Epidermal melanocyte (primary cell): Measurements from ENCODE around the gene DUSP3.
A peak's percentile ranks its signal among the peaks of the same experiment; 100 is the strongest.

ENCODE experiments used
- DNase-seq: peaks from one replicate; pipeline ENCODE4 v3.0.0; 2011; ENCODE audit warnings: low spot score; ENCODE audit not compliant: insufficient read length

The DUSP3 gene

DNA sequence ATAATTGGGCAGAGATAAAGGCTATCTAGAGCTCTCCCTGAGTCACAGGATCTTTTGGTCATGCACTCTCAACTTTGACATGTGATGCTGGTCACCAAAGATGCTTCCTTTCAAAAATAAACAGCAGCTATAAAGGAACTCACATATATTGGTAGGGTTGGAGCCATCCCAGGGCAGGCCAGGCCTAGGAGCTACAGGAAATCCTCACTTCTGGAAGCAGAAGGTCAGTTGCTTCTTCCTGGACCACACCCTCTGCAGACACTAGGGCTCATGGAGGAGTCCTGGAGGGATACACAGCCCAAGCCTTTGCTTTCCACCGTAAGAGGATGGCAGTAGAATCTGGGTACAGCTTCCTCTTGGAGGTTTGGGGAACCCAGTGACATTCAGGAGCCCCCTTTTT, 44.8 kb downstream of the DUSP3 start:
- no peak for DNase-seq

DNA sequence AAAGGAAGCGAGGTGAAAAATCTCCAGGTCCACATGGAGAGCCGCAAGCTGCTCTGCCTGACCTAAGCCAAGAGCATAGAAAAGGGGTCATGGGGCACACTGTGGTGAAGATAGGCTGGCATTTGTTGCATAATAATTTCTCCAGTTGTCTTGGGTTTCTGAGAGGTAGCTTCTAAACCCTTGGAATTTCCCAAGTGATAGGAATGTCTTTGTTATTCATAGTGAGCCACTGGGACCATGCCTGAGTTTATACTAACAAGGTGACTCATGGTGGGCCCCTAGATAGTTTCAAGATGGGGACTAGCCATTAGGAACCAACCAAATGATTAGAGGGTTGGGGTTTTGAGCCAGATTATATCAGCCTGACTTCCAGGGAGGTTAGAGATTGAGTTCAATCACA, 45.8 kb downstream of the DUSP3 start:
- no peak for DNase-seq

GRCh38 chr17:43728081-43728480, 50.7 kb downstream of the DUSP3 start:
- no peak for DNase-seq

DNA sequence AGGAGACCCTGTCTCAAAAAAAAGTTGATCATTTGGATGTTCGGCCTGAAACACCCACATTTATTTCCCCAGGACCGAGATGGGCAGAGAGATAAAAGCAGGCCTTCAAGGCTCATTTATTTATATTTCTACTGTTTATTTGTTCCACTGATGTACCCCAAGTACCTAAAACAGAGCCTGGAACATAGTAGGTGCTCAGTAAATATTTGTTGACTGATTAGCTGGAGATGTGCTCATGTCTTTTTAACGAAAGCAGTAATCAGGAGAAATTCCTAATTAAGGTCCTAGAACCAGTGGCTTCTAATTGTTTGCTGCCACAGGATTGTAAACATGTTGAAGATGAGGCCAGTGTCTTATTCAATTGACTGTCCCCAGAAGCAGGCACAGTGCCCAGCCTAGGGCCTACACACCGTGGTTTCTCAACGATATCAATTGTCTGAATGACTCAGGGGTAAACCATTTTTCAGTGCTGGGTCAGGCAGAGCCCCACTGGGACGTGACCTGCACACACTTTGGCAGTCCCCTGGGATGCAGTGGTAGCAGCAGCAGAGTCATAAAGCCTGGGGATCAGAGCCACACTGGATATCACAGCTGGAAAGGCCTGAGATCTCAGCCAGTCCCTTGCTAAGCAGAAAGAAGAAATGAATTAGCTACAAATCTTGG, 54.9 kb downstream of the DUSP3 start:
- DNase-seq: no peak

- no peak for DNase-seq
These were observed 55.7 kb downstream of the DUSP3 start for GRCh38 chr17:43722870-43723665.

DNA sequence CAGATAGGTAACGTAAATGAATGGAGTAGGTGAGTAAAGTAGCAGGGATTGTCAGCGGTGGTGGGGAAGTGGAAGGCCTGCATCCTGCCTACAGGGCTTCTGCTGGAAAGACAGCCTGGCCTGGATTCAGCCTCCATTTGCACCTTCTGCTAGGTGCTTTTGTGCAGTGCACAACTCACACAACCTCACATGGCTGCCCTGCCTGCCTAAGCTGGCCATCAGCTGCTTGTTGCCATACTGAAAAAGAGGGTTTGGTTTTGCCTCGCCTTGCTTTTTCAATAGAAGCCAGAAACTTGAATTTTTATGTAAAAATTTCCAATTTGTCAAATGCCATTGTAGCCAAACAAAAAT, 56.5 kb downstream of the DUSP3 start:
- DNase-seq: no peak

GRCh38 chr17:43721537-43722268, 57.1 kb downstream of the DUSP3 start:
- no peak for DNase-seq

DNA sequence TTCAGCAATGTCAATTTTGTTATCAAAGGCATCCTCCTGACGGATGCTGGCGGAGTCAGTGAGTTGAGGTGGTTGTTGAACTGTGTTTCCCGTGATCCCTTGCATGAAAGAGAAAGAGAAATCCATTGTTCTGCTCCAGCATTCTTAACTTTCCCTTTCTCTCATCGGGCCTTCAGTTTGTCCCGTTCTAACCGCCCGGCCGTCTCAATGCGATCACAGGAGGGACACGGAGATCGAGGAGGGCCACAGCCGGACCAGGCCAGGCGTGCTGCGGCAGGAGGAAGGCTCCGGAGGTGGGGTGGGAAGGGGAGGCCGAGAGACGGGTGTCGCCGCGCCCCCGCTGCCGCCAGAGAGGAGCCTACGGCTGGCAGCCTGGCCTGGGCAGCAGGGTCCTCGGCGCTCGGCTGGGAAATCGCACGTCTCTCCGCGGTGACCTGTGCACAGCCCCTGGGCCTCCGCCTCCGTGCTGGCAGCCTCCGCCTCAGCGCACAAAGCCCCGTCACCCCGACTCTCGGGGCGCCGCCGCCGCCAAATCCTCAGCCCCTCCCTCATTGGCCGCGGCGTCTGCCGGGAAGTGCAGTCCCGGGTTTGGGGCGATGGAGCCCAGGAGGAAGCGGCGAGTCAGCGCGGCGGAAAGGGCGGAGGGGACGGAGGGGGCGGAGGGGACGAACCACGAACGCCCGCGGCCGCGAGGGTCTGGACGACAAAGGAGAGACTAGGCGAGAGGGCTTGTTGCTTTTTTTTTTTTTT, 58.3 kb downstream of the DUSP3 start:
- peak; percentile 68 for DNase-seq

DNA sequence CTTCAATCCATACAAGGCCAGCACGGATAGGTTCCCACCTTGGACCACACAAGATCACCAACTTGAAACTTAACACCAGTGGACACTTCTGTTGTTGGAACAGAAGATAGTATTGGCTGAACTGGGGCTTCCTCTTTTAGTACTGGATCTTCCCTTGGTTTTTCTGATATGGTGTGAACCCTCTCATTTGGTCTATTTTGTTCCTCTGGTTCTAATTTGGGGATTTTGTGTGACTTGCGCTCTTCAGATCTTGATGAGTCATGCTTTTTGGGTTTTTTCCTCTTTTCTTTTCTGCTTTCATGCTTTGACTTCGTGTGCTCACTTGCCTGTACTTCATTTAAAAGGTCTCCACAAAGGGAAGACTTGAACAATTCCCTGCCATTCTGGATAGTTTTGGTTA, 59.2 kb downstream of the DUSP3 start:
- DNase-seq: no peak

DNA sequence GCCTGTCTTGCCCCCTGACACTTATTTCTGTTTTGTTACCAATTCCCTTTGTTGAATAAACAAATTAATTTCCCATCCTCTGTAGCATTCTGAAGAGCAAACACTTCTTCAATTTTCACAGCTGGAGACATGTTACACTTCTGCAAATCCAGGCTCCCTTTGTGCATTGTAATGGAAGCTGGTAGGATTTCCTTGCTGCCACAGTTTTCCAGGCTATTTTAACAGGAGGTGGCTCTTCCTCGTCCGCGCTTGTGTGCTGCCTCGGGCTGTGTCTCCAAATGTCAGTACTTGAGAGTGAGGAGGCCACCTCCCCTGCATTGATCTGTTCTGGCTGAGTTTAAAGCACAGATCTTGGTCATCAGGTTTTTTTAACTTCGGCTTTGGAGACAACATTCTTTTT, 60.2 kb downstream of the DUSP3 start:
- no peak for DNase-seq

GRCh38 chr17:43717913-43718312, 60.9 kb downstream of the DUSP3 start:
- DNase-seq: no peak
